GM13977 (cell line): ENCODE measurements around the gene BPIFB6.

Experiments used
- DNase-seq: peaks from one replicate; pipeline ENCODE4 v3.0.0; 2012; ENCODE audit warnings: low spot score
- CTCF ChIP-seq: IDR thresholded peaks from 2 replicates; pipeline ENCODE4 v1.5.1; 2012; ENCODE audit warnings: mild to moderate bottlenecking, control low read depth; ENCODE audit not compliant: insufficient read depth; ENCODE audit errors: extremely low read depth, missing control alignments
- in situ Hi-C: fragments of 300-500 bp; cut with MboI; formaldehyde crosslinking; loops from one replicate; pipeline ENCODE4 v1.12.0; 2022; ENCODE audit warnings: low sequenced_read_pairs, low pct_unique_long_range_greater_than_20kb, mixed read lengths, inconsistent platforms; ENCODE audit not compliant: unreplicated experiment

BPIFB6 gene, protein sequence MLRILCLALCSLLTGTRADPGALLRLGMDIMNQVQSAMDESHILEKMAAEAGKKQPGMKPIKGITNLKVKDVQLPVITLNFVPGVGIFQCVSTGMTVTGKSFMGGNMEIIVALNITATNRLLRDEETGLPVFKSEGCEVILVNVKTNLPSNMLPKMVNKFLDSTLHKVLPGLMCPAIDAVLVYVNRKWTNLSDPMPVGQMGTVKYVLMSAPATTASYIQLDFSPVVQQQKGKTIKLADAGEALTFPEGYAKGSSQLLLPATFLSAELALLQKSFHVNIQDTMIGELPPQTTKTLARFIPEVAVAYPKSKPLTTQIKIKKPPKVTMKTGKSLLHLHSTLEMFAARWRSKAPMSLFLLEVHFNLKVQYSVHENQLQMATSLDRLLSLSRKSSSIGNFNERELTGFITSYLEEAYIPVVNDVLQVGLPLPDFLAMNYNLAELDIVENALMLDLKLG

GRCh38 chr20:33031531-33031930 is at the start of gene BPIFB6:
BPIFB6 (plus strand) TSS chr20:33031648; CDS start chr20:33031648, 0 bp downstream.
- DNase-seq: no peak
- in situ Hi-C loops: no loop called here
- TF ChIP-seq CTCF: no peak

DNA sequence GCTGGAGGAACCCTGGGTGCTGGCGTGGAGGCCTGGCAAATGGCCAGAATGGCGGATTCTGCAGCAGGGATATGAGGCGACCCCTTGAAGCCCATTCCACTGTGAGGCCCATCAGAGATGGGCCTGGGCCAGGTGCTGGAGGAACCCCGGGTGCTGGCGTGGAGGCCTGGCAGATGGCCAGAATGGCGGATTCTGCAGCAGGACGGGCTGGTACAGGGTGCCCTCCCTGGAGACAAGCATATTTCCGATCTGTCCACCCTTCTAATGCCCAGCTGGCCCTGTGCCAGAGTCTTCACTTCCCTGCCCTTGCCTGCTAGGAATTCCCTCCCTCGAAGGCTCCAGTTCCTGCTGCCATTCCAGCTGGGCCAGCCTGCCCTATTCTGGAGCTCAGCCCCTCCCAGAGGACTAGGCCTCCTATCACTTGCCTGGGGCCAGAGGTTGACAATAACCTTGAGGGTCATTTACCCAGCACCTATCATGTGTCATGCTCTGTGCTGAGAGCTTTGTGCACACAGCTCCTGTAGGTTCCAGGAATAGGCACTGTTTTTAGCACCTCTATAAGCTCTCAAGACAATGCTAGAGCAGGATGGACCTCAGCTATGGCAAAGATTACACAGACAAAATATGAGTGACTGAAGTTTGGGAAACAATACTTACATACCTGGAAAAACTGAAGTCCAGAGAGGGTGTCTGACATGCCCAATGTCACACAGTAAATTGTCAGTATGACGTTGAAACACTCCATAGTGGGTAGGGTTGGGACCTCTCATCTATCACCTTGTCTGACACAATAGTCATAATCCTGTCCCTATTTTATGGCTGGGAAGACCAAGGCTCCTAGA is 48.6 kb upstream of the BPIFB6 start:
- no peak for TF ChIP-seq CTCF
- no peak for DNase-seq
- in situ Hi-C loops: no loop called here

DNA sequence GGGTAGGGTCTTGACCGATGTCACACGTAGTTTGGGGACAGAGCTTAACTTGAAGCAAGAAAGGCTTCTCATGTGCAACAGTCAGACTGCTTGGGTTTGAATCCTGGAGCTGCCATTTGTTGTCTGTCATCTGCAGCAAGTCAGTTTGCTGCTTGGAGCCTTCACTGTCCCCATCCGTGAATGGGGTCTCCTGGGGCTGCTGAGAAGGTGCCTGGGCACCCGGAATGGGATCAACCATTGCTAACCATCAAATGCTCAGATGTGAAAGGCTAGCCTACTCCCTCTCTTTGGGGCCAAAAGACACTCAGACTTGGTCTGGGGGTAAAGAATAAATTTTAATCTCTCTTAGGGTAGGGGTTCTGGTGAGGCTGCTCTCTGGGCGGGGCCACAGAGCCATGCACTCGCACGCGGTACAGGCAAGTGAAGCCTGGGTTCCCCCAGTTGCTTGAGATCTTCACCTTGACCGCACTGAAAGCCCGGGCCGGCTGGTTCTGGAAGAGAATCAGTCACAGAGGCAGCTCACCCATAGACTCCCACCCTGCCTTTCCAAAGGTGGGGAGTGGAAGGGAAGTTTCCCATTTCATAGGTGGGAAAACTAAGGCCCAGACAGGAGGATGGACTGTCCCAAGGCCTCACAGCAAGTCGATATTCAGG is 47.9 kb upstream of the BPIFB6 start:
- DNase-seq: no peak
- in situ Hi-C loops: no loop called here
- TF ChIP-seq CTCF: no peak

DNA sequence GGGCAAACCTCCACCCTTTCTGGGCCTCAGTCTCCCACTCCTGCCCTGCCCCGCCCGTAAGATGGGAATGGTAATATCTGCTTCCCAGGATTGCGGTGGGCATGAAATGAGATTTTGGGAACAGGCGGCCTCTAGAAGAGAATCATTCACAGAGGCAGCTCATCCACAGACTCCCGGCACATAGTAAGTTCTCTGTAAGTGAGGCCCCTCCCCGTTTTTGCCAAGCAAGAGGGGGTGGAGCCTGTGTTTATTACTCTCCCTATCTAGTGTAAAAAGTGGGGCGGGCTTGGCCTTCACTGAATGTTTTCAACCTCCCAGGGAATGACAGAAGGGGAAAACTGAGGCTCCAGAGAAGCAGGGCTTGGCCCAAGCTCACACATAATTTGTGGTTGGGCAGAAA is 47.3 kb upstream of the BPIFB6 start:
- in situ Hi-C loops: no loop called here
- DNase-seq: no peak
- TF ChIP-seq CTCF: no peak

DNA sequence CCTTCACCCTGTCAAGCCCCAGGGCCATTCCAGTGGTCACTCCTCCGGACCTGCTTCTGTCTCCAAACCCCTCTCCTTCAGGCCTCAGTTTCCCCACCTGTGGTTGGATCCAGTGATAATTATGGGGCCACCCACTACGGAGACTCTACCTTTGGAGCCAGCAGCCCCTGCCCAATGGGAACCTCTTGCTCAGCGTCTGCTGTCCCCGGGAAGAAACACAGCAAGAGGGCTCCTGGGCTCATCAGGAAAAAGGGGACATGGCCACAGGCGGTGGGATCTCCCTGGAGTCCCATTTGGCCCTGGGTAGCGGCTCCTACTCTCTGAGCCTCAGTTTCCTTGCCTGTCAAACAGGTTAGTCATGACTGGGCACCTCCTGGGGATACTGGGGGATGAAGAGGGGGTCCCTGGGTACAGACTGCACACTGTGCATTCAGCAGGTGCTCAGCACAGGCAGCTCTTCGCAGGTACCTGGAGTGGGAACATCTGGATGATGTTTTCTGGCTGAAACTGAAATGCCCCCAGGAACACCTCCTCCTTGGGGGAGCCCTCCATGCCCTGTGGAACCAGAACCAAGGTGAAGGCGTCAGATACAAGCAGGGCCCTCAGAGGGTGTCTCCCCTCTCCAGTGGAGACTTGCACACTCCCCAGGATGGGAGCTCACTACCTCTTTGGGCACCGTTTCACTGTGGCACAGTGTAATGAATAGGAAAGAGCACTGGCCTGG is 46.7 kb upstream of the BPIFB6 start:
- DNase-seq: no peak
- in situ Hi-C loops: no loop called here
- no peak for TF ChIP-seq CTCF

GRCh38 chr20:32985596-32985995 is 45.9 kb upstream of the BPIFB6 start:
- in situ Hi-C loops: no loop called here
- no peak for TF ChIP-seq CTCF
- no peak for DNase-seq
